A673 (cell line): ENCODE measurements around the gene PRKCQ. TPM values are rescaled to one million over a fixed set of nuclear protein-coding genes. Genes with fewer than 3 reads are reported as not detected.

Experiments used
- BruUV-seq: library from RNA; stranded (reverse); fragments of 400-500 nt; replicated peaks from 2 replicates; lab custom pipeline; 2021; lab: Mats Ljungman, UMichigan
- CTCF ChIA-PET: fragments of 300-600 bp; sonication (Branson Sonifier 250); formaldehyde crosslinking; loops from one replicate; lab custom pipeline; 2022; ENCODE audit warnings: antibody characterized with exemption; lab: Charles Lee
- POLR2A ChIA-PET: fragments of 300-600 bp; sonication (Branson Sonifier 250); formaldehyde crosslinking; loops from one replicate; lab custom pipeline; 2022; ENCODE audit warnings: antibody characterized with exemption; ENCODE audit not compliant: low non-redundant PET; lab: Charles Lee
- DNase-seq: peaks from one replicate; pipeline ENCODE4 v3.0.0-alpha.2; 2015; ENCODE audit warnings: low spot score
- H3K27ac ChIP-seq: fragments of 200-600 bp; sonication (generic); 2 replicates; pipeline ENCODE4 v1.5.1; 2016; ENCODE audit warnings: mixed run types, low read depth, mild to moderate bottlenecking, mixed read lengths, antibody characterized with exemption, low read length; ENCODE audit not compliant: poor library complexity, severe bottlenecking
- H3K27me3 ChIP-seq: fragments of 200-600 bp; sonication (generic); replicated peaks from 2 replicates; pipeline ENCODE4 v1.6.1; 2017; ENCODE audit warnings: mixed run types, low read depth, mild to moderate bottlenecking, mixed read lengths, antibody characterized with exemption, low read length; ENCODE audit not compliant: insufficient read depth, poor library complexity
- H3K36me3 ChIP-seq: fragments of 200-600 bp; sonication (generic); 2 replicates; pipeline ENCODE4 v1.6.1; 2016; ENCODE audit warnings: mixed run types, mild to moderate bottlenecking, mixed read lengths, antibody characterized with exemption, low read length; ENCODE audit not compliant: insufficient read depth, poor library complexity, severe bottlenecking
- H3K4me1 ChIP-seq: fragments of 200-600 bp; sonication (generic); 2 replicates; pipeline ENCODE4 v1.6.1; 2017; ENCODE audit warnings: mixed run types, mild to moderate bottlenecking, mixed read lengths, antibody characterized with exemption, low read length; ENCODE audit not compliant: insufficient read depth, poor library complexity, severe bottlenecking
- H3K4me3 ChIP-seq: fragments of 200-600 bp; sonication (generic); 2 replicates; pipeline ENCODE4 v1.5.1; 2016; ENCODE audit warnings: low read depth, mixed run types, mild to moderate bottlenecking, mixed read lengths, low read length; ENCODE audit not compliant: poor library complexity, severe bottlenecking
- H3K9me3 ChIP-seq: fragments of 200-600 bp; sonication (generic); 2 replicates; pipeline ENCODE4 v1.6.1; 2016; ENCODE audit warnings: mixed run types, low read depth, mild to moderate bottlenecking, mixed read lengths, antibody characterized with exemption, low read length; ENCODE audit not compliant: poor library complexity, severe bottlenecking
- EZH2 ChIP-seq: fragments of 200-600 bp; sonication (generic); IDR thresholded peaks from 2 replicates; pipeline ENCODE4 v1.6.1; 2017; ENCODE audit warnings: borderline replicate concordance, low read depth, mild to moderate bottlenecking, mixed read lengths, antibody characterized with exemption, low read length; ENCODE audit not compliant: poor library complexity, severe bottlenecking
- intact Hi-C: fragments of 100-400 bp; cut with micrococcal nuclease; formaldehyde crosslinking; loops from one replicate; pipeline ENCODE4 v1.10.0; 2022; ENCODE audit not compliant: unreplicated experiment
- total RNA-seq: library from RNA; stranded (reverse); gene quantifications from 2 replicates; pipeline ENCODE4 v1.2.3, GENCODE V29; 2021
- TF ChIP-seq, protein P1 (sequence below): fragments of 300-800, 200-600 bp; sonication (generic); conservative IDR thresholded peaks from 2 replicates; pipeline ENCODE4 v1.5.1; 2017; ENCODE audit warnings: low read depth, mild to moderate bottlenecking, antibody characterized with exemption, low read length, moderate library complexity, mixed read lengths

PRKCQ gene
- total RNA-seq, 1 experiment from 2014 or later, result not detected

DNA sequence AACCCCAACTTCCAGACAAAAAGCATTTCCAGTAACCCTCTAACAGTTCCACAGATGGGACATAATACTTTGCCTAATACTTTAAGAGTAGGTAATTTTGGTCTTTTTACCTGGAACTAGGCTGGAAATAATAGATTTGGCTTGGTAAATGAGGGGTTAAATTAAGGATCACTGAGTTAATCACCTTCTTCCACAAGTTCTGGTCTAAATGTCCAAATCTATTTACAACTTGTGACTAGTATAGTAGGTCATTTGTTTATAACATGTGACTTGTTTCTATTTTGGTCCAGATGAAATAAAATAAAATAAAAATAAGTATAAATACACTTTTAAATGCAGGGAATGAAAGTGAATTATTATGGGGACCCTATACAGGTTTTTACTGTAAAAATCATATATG is 80.1 kb downstream of the PRKCQ start:
- ChIA-PET CTCF (no interaction called here), POLR2A (no interaction called here)
- intact Hi-C loops, result no loop called here
- Histone ChIP-seq H3K36me3 (no peaks in the 10 kb centered on the region), H3K9me3 (no peaks in the 10 kb centered on the region), H3K4me1 (no peaks in the 10 kb centered on the region), H3K27me3 (peaks cover 96% of the 10 kb centered on the region), H3K27ac (no peak overlapping the region), H3K4me3 (no peak overlapping the region)
- no peak for TF ChIP-seq EZH2
- TF ChIP-seq, protein P1, sequence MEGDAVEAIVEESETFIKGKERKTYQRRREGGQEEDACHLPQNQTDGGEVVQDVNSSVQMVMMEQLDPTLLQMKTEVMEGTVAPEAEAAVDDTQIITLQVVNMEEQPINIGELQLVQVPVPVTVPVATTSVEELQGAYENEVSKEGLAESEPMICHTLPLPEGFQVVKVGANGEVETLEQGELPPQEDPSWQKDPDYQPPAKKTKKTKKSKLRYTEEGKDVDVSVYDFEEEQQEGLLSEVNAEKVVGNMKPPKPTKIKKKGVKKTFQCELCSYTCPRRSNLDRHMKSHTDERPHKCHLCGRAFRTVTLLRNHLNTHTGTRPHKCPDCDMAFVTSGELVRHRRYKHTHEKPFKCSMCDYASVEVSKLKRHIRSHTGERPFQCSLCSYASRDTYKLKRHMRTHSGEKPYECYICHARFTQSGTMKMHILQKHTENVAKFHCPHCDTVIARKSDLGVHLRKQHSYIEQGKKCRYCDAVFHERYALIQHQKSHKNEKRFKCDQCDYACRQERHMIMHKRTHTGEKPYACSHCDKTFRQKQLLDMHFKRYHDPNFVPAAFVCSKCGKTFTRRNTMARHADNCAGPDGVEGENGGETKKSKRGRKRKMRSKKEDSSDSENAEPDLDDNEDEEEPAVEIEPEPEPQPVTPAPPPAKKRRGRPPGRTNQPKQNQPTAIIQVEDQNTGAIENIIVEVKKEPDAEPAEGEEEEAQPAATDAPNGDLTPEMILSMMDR, result no peak
- no TSS peak for BruUV-seq
- no peak for DNase-seq

- intact Hi-C loops, result no loop called here
- POLR2A ChIA-PET, result no interaction called here
Observed at GRCh38 chr10:6498771-6499170, 81.3 kb downstream of the PRKCQ start.

GRCh38 chr10:6497620-6498019 is 82.5 kb downstream of the PRKCQ start:
- ChIA-PET POLR2A (no interaction called here), CTCF (interaction anchor here (0.9 kb wide), 1 partner anchor 40 kb away, joined by 3 read pairs; no protein-coding TSS in a partner anchor)
- no peak overlapping the region for H3K4me3 ChIP-seq
- H3K27me3 ChIP-seq, result peaks cover 98% of the 10 kb centered on the region
- H3K36me3 ChIP-seq, result no peaks in the 10 kb centered on the region
- intact Hi-C loops, result no loop called here
- no TSS peak for BruUV-seq
- no peak for TF ChIP-seq EZH2
- TF ChIP-seq, protein P1, result no peak
- no peaks in the 10 kb centered on the region for H3K4me1 ChIP-seq
- no peak overlapping the region for H3K27ac ChIP-seq
- H3K9me3 ChIP-seq, result no peaks in the 10 kb centered on the region
- DNase-seq, result no peak

More at GRCh38 chr10:6498771-6499170, 81.3 kb downstream of the PRKCQ start:
- CTCF ChIA-PET, result no interaction called here
- Histone ChIP-seq H3K27ac (no peak overlapping the region), H3K27me3 (peaks cover 98% of the 10 kb centered on the region), H3K4me3 (no peak overlapping the region), H3K9me3 (no peaks in the 10 kb centered on the region), H3K4me1 (no peaks in the 10 kb centered on the region), H3K36me3 (no peaks in the 10 kb centered on the region)
- no peak for TF ChIP-seq EZH2
- TF ChIP-seq, protein P1, result no peak
- DNase-seq, result peak; percentile 17
- BruUV-seq, result no TSS peak
